ENCODE measurements around the gene SLC4A3.

- TF ChIP-seq, protein P1, sequence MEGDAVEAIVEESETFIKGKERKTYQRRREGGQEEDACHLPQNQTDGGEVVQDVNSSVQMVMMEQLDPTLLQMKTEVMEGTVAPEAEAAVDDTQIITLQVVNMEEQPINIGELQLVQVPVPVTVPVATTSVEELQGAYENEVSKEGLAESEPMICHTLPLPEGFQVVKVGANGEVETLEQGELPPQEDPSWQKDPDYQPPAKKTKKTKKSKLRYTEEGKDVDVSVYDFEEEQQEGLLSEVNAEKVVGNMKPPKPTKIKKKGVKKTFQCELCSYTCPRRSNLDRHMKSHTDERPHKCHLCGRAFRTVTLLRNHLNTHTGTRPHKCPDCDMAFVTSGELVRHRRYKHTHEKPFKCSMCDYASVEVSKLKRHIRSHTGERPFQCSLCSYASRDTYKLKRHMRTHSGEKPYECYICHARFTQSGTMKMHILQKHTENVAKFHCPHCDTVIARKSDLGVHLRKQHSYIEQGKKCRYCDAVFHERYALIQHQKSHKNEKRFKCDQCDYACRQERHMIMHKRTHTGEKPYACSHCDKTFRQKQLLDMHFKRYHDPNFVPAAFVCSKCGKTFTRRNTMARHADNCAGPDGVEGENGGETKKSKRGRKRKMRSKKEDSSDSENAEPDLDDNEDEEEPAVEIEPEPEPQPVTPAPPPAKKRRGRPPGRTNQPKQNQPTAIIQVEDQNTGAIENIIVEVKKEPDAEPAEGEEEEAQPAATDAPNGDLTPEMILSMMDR (IDR thresholded peaks at IDR 0.05; ENCODE audit: low read depth, low read length) = no peak
- TF ChIP-seq EZH2phosphoT487 (IDR thresholded peaks at IDR 0.05; ENCODE audit: low read depth) = no peak
These were observed 2.9 kb upstream of the SLC4A3 start for GRCh38 chr2:219624565-219624964.

Data from OCI-LY3 (cell line).